K562 (cell line): Measurements from ENCODE around the gene SGMS1. TPM values are rescaled to one million over a fixed set of nuclear protein-coding genes. Genes with fewer than 3 reads are reported as not detected.

Source experiments
- CEBPG ChIP-seq, 3 experiments: fragments of 200-800 bp in 1 of 3; sonication (Bioruptor generic) in 1 of 3; sonication (generic) in 1 of 3; formaldehyde crosslinking in 1 of 3; IDR thresholded peaks in 2 of 3; conservative IDR thresholded peaks in 1 of 3; 2 replicates each; pipeline versions ENCODE4 v1.6.1 to v1.8.0; 2016 to 2022; ENCODE audit warnings: missing compliant biosample characterization in 2 of 3, missing genetic modification characterization in 2 of 3, mild to moderate bottlenecking in 1 of 3, missing genetic modification reagents in 1 of 3
- CREB3 ChIP-seq: fragments of 450-650 bp; conservative IDR thresholded peaks from 2 replicates; pipeline ENCODE4 v1.6.1; 2016; ENCODE audit warnings: missing genetic modification characterization, low read depth, mild to moderate bottlenecking, missing compliant biosample characterization, moderate library complexity
- DDX20 ChIP-seq: fragments of 450-650 bp; IDR thresholded peaks from 2 replicates; pipeline ENCODE4 v1.6.1; 2016; ENCODE audit warnings: missing genetic modification characterization, low read depth, mild to moderate bottlenecking, missing compliant biosample characterization, moderate library complexity
- E2F1 ChIP-seq: sonication (generic); formaldehyde crosslinking; IDR thresholded peaks from 2 replicates; pipeline ENCODE4 v1.8.1; 2023; ENCODE audit warnings: mild to moderate bottlenecking, missing genetic modification reagents, moderate library complexity
- E2F4 ChIP-seq: sonication (generic); formaldehyde crosslinking; IDR thresholded peaks from 2 replicates; pipeline ENCODE4 v1.8.0; 2022; ENCODE audit warnings: mild to moderate bottlenecking, low read depth, missing genetic modification reagents
- EGR1 ChIP-seq: fragments of 450-650 bp; conservative IDR thresholded peaks from 2 replicates; pipeline ENCODE4 v1.6.1; 2017; ENCODE audit warnings: mild to moderate bottlenecking
- FOSL1 ChIP-seq: fragments of 200-800 bp; sonication (Bioruptor generic); conservative IDR thresholded peaks from 2 replicates; pipeline ENCODE4 v1.6.1; 2016; ENCODE audit warnings: missing genetic modification characterization, missing compliant biosample characterization
- GABPA ChIP-seq: fragments of 200-800 bp; sonication (Bioruptor generic); conservative IDR thresholded peaks from 2 replicates; pipeline ENCODE4 v1.6.1; 2016; ENCODE audit warnings: low read depth, missing genetic modification characterization, missing compliant biosample characterization
- GMEB1 ChIP-seq: fragments of 250-450 bp; sonication (Bioruptor Pico); IDR thresholded peaks from 2 replicates; pipeline ENCODE4 v1.4.0; 2020; ENCODE audit warnings: mild to moderate bottlenecking
- HMGN3 ChIP-seq: IDR thresholded peaks from 2 replicates; pipeline ENCODE4 v1.6.1; 2011; ENCODE audit warnings: borderline replicate concordance, low read depth, mild to moderate bottlenecking, mixed read lengths, low read length; ENCODE audit not compliant: insufficient read length; ENCODE audit errors: extremely low read depth
- IRF9 ChIP-seq: fragments of 450-650 bp; IDR thresholded peaks from 2 replicates; pipeline ENCODE4 v1.6.1; 2016; ENCODE audit warnings: missing biosample characterization, missing genetic modification characterization
- KDM1A ChIP-seq, 2 experiments: fragments of 450-650 bp; IDR thresholded peaks; 2 replicates each; pipeline ENCODE4 v1.6.1; 2016; ENCODE audit warnings: mild to moderate bottlenecking in 2 of 2
- KLF6 ChIP-seq: fragments of 250-450 bp; sonication (Bioruptor Pico); IDR thresholded peaks from 2 replicates; pipeline ENCODE4 v1.4.0; 2020; ENCODE audit warnings: mild to moderate bottlenecking, moderate library complexity, borderline replicate concordance
- NBN ChIP-seq: fragments of 450-650 bp; IDR thresholded peaks from 2 replicates; pipeline ENCODE4 v1.6.1; 2016; ENCODE audit warnings: low read depth, mild to moderate bottlenecking
- NELFE ChIP-seq: IDR thresholded peaks from 2 replicates; pipeline ENCODE4 v1.6.1; 2011; ENCODE audit warnings: mild to moderate bottlenecking; ENCODE audit not compliant: insufficient read depth, insufficient read length
- OTX1 ChIP-seq: fragments of 450-650 bp; formaldehyde crosslinking; IDR thresholded peaks from 2 replicates; pipeline ENCODE4 v1.4.0; 2022; ENCODE audit warnings: mild to moderate bottlenecking
- PHB ChIP-seq: fragments of 250-450 bp; sonication (Bioruptor Pico); IDR thresholded peaks from 2 replicates; pipeline ENCODE4 v1.5.0; 2021
- SIN3A ChIP-seq, 2 experiments: fragments of 150-350 bp in 1 of 2; IDR thresholded peaks; 2 replicates each; pipeline ENCODE4 v1.6.1; 2011 to 2016; ENCODE audit warnings: borderline replicate concordance in 2 of 2, low read depth in 2 of 2, low read length in 2 of 2, mild to moderate bottlenecking in 2 of 2, moderate library complexity in 2 of 2; ENCODE audit not compliant: control insufficient read depth in 1 of 2
- TAF15 ChIP-seq: fragments of 200-400 bp; formaldehyde crosslinking; IDR thresholded peaks from 2 replicates; pipeline ENCODE4 v1.6.1; 2017; ENCODE audit warnings: mild to moderate bottlenecking, low read depth, low read length, moderate library complexity
- YBX1 ChIP-seq: fragments of 450-650 bp; IDR thresholded peaks from 2 replicates; pipeline ENCODE4 v1.7.1; 2016; ENCODE audit warnings: mild to moderate bottlenecking
- polyA plus RNA-seq, 8 experiments: library from polyadenylated mRNA; depleted of rRNA in 4 of 8; stranded (reverse) in 5 of 8; unstranded in 3 of 8; fragments of >200 nt; fragmentation: Nextera tagmentation in 2 of 8; fragmentation: Illumina TruSeq in 1 of 8; extraction: Ambion mirVana in 2 of 8; extraction: Trizol in 1 of 8; gene quantifications; 2 replicates each; pipeline versions ENCODE4 v1.2.1 to v1.2.3, GENCODE V29; 2011 to 2014; ENCODE audit warnings: inconsistent platforms in 1 of 8, missing spikeins in 1 of 8
- total RNA-seq, 7 experiments: library from RNA; depleted of rRNA in 6 of 7; stranded (reverse); fragments of >200 nt in 6 of 7; fragmentation: Illumina TruSeq in 2 of 7; extraction: Trizol in 2 of 7; gene quantifications; 2 replicates each; pipeline versions ENCODE4 v1.2.1 to v1.2.3, GENCODE V29; 2011 to 2021; ENCODE audit warnings: low replicate concordance in 1 of 7

SGMS1 gene
- total and polyA plus RNA-seq, 9 of the 15 experiments (the other 6 are each of a cell fraction or from before 2014, with no cell fraction given): 22.6 to 232 (median 82.2) TPM

- no peak for TF ChIP-seq DDX20
- no peak for TF ChIP-seq YBX1
- no peak for TF ChIP-seq GABPA
- TF ChIP-seq KLF6 (CRISPR knock-in tag): no peak
- peak; percentile 47; the same call in 1 of the 2 replicates for TF ChIP-seq E2F1 (CRISPR knock-in tag)
- TF ChIP-seq CEBPG (CRISPR knock-in tag; IDR thresholded peaks at IDR 0.05): no peak
- no peak for TF ChIP-seq CEBPG (tag; conservative IDR thresholded peaks at IDR 0.05 in 1 of 2, IDR thresholded peaks at IDR 0.05 in 1 of 2)
- 0 out of 2 replicates have a peak, but pooled peaks have one; percentile 27 for TF ChIP-seq OTX1 (CRISPR knock-in tag)
- TF ChIP-seq KDM1A (IDR thresholded peaks at IDR 0.05): peak; percentile 92 to 94
- TF ChIP-seq PHB (CRISPR knock-in tag): 0 out of 2 replicates have a peak, but pooled peaks have one; percentile 14
- TF ChIP-seq HMGN3: peak; percentile 53
- no peak for TF ChIP-seq IRF9 (tag)
- peak; percentile 64; the same call in 1 of the 2 replicates for TF ChIP-seq EGR1
- TF ChIP-seq TAF15: no peak
- no peak; the same call in none of the 2 replicates for TF ChIP-seq NBN
- peak; percentile 42; the same call in 1 of the 2 replicates for TF ChIP-seq GMEB1 (CRISPR knock-in tag)
- 0 out of 2 replicates have a peak, but pooled peaks have one; percentile 52 for TF ChIP-seq E2F4 (CRISPR knock-in tag)
- peak in 1 of 2 experiments; percentile 45; a peak in 1 of 4 replicates for TF ChIP-seq SIN3A (IDR thresholded peaks at IDR 0.05; ENCODE audit: borderline replicate concordance in 2 of 2, control insufficient read depth in 1 of 2, low read depth in 2 of 2, low read length in 2 of 2)
- TF ChIP-seq CREB3: no peak
- TF ChIP-seq NELFE: no peak
- TF ChIP-seq FOSL1: no peak
Measured at GRCh38 chr10:50623663-50624412, at the start of gene SGMS1 (continued).
